Measurements from ENCODE around the gene ANKRD6.

The ANKRD6 gene

GRCh38 chr6:89464295-89464694 lies 31.3 kb downstream of the ANKRD6 start:
- no peak overlapping the region for H3K4me3 ChIP-seq (ENCODE audit: low read depth, low read length)
- DNase-seq (ENCODE audit: low read depth) = no peak
- TF ChIP-seq CTCF (conservative IDR thresholded peaks at IDR 0.05; ENCODE audit: low read depth, low read length) = no peak

- DNase-seq (ENCODE audit: low read depth) = no peak
- no peak overlapping the region for H3K4me3 ChIP-seq (ENCODE audit: low read depth, low read length)
- no peak for TF ChIP-seq CTCF (conservative IDR thresholded peaks at IDR 0.05; ENCODE audit: low read depth, low read length)
Observed at GRCh38 chr6:89467437-89467836, 34.5 kb downstream of the ANKRD6 start.

GRCh38 chr6:89468998-89469397 lies 36.0 kb downstream of the ANKRD6 start:
- TF ChIP-seq CTCF (conservative IDR thresholded peaks at IDR 0.05; ENCODE audit: low read depth, low read length) = no peak
- H3K4me3 ChIP-seq (ENCODE audit: low read depth, low read length) = no peak overlapping the region
- no peak for DNase-seq (ENCODE audit: low read depth)

- DNase-seq (ENCODE audit: low read depth) = no peak
- TF ChIP-seq CTCF (conservative IDR thresholded peaks at IDR 0.05; ENCODE audit: low read depth, low read length) = no peak
- no peak overlapping the region for H3K4me3 ChIP-seq (ENCODE audit: low read depth, low read length)
Observed at GRCh38 chr6:89471287-89471867, 38.4 kb downstream of the ANKRD6 start.

- no peak for DNase-seq (ENCODE audit: low read depth)
- H3K4me3 ChIP-seq (ENCODE audit: low read depth, low read length) = no peak overlapping the region
- TF ChIP-seq CTCF (conservative IDR thresholded peaks at IDR 0.05; ENCODE audit: low read depth, low read length) = no peak
Observed at GRCh38 chr6:89475101-89475500, 42.1 kb downstream of the ANKRD6 start.

GRCh38 chr6:89475634-89476033 lies 42.7 kb downstream of the ANKRD6 start:
- DNase-seq (ENCODE audit: low read depth) = peak; percentile 28
- no peak for TF ChIP-seq CTCF (conservative IDR thresholded peaks at IDR 0.05; ENCODE audit: low read depth, low read length)
- no peak overlapping the region for H3K4me3 ChIP-seq (ENCODE audit: low read depth, low read length)

GRCh38 chr6:89479897-89480296 lies 46.9 kb downstream of the ANKRD6 start:
- TF ChIP-seq CTCF (conservative IDR thresholded peaks at IDR 0.05; ENCODE audit: low read depth, low read length) = no peak
- no peak overlapping the region for H3K4me3 ChIP-seq (ENCODE audit: low read depth, low read length)

More at GRCh38 chr6:89479897-89480296, 46.9 kb downstream of the ANKRD6 start:
- DNase-seq (ENCODE audit: low read depth) = no peak
